ENCODE measurements around the gene SNX25.
"Not testable (repeated sequence)": the region's sequence is repeated elsewhere in the genome, so short reads cannot be mapped to it uniquely, and the experiment has no call there.

DNA sequence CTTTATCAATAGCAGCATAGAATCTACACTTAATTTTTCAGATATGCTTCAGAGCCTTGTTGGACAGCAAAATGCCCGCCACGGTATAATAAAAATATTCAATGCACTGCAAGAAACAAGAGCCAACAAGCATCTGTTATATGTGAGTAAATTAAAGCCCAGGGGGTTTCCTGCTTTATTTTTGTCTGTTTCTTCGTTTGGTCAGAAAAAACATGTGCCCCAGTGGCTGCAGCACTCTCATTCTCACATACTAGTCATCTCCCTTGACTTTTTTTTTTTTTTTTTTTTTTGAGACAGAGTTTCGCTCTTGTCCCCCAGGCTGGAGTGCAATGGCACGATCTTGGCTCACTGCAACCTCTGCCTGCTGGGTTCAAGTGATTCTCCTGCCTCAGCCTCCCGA, 153.2 kb downstream of the SNX25 start:
- not testable (repeated sequence) for TF ChIP-seq POLR2A, EP300 (IDR thresholded peaks at IDR 0.05)

All from stomach (tissue), 4 donors.